Dendritic cell treated with granulocyte-macrophage colony-stimulating factor and Interleukin-4, amounts not matched to agents 40 ng/mL and 50 ng/mL, for 4 days (primary cell): ENCODE results near the gene GNB3.
"Not testable (repeated sequence)": the region's sequence is repeated elsewhere in the genome, so short reads cannot be mapped to it uniquely, and the experiment has no call there.

ENCODE experiments used
- H3K27ac Mint-ChIP-seq: one replicate; pipeline ENCODE4 v1.8.0; 2022; ENCODE audit warnings: mild to moderate bottlenecking, mixed read lengths
- H3K27me3 Mint-ChIP-seq: one replicate; pipeline ENCODE4 v1.8.0; 2022; ENCODE audit warnings: mild to moderate bottlenecking, mixed read lengths
- H3K36me3 Mint-ChIP-seq: one replicate; pipeline ENCODE4 v1.8.0; 2022; ENCODE audit warnings: low read depth, mixed read lengths
- H3K4me1 Mint-ChIP-seq: one replicate; pipeline ENCODE4 v1.8.0; 2022; ENCODE audit warnings: low read depth, mixed read lengths
- H3K4me3 Mint-ChIP-seq: one replicate; pipeline ENCODE4 v1.8.0; 2022; ENCODE audit warnings: mild to moderate bottlenecking, moderate library complexity, mixed read lengths
- H3K9me3 Mint-ChIP-seq: one replicate; pipeline ENCODE4 v1.8.0; 2022; ENCODE audit warnings: mixed read lengths
- intact Hi-C: fragments of 100-400 bp; cut with micrococcal nuclease; formaldehyde crosslinking; loops from one replicate; pipeline ENCODE4 v1.15.0; 2022

GNB3 gene

DNA sequence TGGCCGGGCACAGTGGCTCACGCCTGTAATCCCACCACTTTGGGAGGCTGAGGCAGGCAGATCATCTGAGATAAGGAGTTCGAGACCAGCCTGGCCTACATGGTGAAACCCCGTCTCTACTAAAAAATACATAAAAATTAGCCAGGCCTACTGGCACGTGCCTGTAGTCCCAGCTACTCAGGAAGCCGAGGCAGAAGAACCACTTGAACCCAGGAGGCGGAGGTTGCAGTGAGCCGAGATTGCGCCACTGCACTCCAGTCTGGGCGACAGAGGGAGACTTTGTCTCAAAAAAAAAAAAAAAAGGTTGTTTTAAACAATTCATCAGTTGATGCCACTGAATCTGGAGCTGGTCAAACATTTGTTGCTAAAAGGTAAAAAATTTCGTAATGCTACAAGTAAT lies 39.1 kb downstream of the GNB3 start:
- H3K27ac Mint-ChIP-seq, intact Hi-C loops, H3K9me3 Mint-ChIP-seq, H3K4me3 Mint-ChIP-seq, H3K27me3 Mint-ChIP-seq: not testable (repeated sequence)
- Mint-ChIP-seq H3K4me1 (peaks cover 10% of the 10 kb centered on the region), H3K36me3 (peaks cover 48% of the 10 kb centered on the region)

- Mint-ChIP-seq H3K27me3 (no peaks in the 10 kb centered on the region), H3K36me3 (peaks cover 32% of the 10 kb centered on the region), H3K27ac (no peak overlapping the region), H3K9me3 (no peaks in the 10 kb centered on the region), H3K4me1 (peaks cover 14% of the 10 kb centered on the region), H3K4me3 (no peak overlapping the region)
- intact Hi-C loops: no loop called here
Observed at GRCh38 chr12:6883252-6883651, 42.5 kb downstream of the GNB3 start.

DNA sequence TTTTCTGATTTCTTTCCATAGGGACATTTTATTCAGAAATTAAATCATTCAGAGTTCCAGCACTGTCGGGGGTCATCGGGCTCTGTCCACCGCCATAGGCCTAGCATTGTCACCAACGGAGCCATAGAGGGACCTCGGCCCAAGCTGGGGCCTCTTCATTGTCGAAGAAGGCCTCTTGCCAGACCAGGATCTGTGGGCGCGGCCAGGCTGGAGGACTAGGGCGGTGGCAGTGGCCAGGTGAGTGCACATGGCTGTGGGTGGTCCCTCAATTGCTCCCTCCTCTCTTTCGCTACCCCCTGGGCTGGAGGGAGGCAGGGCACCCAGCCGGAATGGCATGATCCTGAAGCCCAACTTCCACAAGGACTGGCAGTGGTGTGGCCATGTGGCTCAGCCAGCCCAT lies 43.0 kb downstream of the GNB3 start:
- no peak overlapping the region for H3K4me3 Mint-ChIP-seq
- peaks cover 32% of the 10 kb centered on the region for H3K36me3 Mint-ChIP-seq
- no peak overlapping the region for H3K27ac Mint-ChIP-seq
- intact Hi-C loops: no loop called here
- no peaks in the 10 kb centered on the region for H3K27me3 Mint-ChIP-seq
- H3K9me3 Mint-ChIP-seq: no peaks in the 10 kb centered on the region
- H3K4me1 Mint-ChIP-seq: peaks cover 14% of the 10 kb centered on the region

GRCh38 chr12:6884539-6884938 lies 43.8 kb downstream of the GNB3 start:
- no peaks in the 10 kb centered on the region for H3K9me3 Mint-ChIP-seq
- no peaks in the 10 kb centered on the region for H3K27me3 Mint-ChIP-seq
- peaks cover 32% of the 10 kb centered on the region for H3K36me3 Mint-ChIP-seq
- no peak overlapping the region for H3K4me3 Mint-ChIP-seq
- H3K27ac Mint-ChIP-seq: no peak overlapping the region
- intact Hi-C loops: no loop called here
- H3K4me1 Mint-ChIP-seq: peaks cover 12% of the 10 kb centered on the region

DNA sequence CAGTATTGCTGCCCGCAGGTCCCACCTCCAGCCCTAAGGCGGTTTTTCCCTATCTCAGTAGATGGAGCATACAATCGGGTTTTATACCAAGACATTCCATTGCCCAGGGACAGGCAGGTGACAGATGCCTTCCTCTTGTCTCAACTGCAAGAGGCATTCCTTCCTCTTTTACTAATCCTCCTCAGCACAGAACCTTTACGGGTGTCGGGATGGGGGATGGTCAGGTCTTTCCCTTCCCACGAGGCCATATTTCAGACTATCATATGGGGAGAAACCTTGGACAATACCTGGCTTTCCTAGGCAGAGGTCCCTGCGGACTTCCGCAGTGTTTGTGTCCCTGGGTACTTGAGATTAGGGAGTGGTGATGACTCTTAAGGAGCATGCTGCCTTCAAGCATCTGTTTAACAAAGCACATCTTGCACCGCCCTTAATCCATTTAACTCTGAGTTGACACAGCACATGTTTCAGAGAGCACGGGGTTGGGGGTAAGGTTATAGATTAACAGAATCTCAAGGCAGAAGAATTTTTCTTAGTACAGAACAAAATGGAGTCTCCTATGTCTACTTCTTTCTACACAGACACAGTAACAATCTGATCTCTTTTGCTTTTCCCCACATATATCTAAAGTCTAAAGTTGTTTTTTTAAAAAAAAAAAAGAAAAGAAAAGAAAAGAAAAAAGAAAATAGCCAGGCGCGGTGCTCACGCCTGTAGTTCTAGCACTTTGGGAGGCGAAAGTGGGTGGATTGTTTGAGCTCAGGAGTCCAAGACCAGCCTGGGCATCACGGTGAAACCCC lies 45.7 kb downstream of the GNB3 start:
- Mint-ChIP-seq H3K4me1 (peaks cover 21% of the 10 kb centered on the region), H3K36me3 (peaks cover 32% of the 10 kb centered on the region), H3K27ac (peak overlapping the region; percentile 68)
- H3K9me3 Mint-ChIP-seq, H3K27me3 Mint-ChIP-seq, intact Hi-C loops, H3K4me3 Mint-ChIP-seq: not testable (repeated sequence)

- Mint-ChIP-seq H3K4me3 (no peak overlapping the region), H3K27me3 (no peaks in the 10 kb centered on the region), H3K4me1 (peaks cover 26% of the 10 kb centered on the region), H3K27ac (peak overlapping the region; percentile 68), H3K9me3 (no peaks in the 10 kb centered on the region), H3K36me3 (peaks cover 27% of the 10 kb centered on the region)
- intact Hi-C loops: no loop called here
Observed at GRCh38 chr12:6887460-6887859, 46.7 kb downstream of the GNB3 start.

DNA sequence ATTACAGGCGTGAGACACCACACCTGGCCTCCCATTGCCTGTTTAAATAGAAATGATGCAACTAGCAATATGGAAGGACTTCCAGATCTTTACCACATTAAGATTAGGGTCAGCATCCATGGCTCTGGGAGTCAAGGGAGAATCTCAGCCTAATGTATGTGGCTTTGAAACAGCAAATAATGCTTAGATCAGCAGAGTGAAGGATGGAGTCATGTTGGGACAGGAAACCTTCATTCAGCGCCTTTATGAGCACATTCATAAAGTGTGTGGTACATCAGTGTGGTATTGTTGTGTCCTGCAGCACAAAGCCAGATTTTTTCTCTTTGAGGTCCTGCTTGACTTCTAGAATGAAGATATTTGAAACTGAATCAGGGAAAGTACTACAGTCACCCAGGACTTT lies 47.6 kb downstream of the GNB3 start:
- no peak overlapping the region for H3K4me3 Mint-ChIP-seq
- peaks cover 26% of the 10 kb centered on the region for H3K4me1 Mint-ChIP-seq
- H3K27ac Mint-ChIP-seq: no peak overlapping the region
- intact Hi-C loops: no loop called here
- H3K36me3 Mint-ChIP-seq: peaks cover 18% of the 10 kb centered on the region
- no peaks in the 10 kb centered on the region for H3K27me3 Mint-ChIP-seq
- H3K9me3 Mint-ChIP-seq: no peaks in the 10 kb centered on the region

DNA sequence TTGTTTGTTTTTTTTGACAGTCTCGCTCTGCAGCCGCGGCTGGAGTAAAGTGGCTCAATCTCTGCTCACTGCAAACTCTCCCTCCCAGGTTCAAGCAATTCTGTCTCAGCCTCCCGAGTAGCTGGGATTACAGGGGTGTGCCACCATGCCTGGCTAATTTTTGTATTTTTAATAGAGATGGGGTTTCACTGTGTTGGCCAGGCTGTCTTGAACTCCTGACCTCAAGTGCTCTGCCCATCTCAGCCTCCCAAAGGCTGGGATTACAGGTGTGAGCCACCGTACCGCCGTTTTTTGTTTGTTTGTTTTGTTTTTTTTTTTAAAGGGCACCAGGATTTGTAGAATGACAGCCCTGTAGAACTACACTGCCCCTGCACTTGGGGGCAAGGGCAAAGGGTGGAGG lies 48.1 kb downstream of the GNB3 start:
- intact Hi-C loops, H3K4me3 Mint-ChIP-seq, H3K27ac Mint-ChIP-seq, H3K9me3 Mint-ChIP-seq, H3K27me3 Mint-ChIP-seq: not testable (repeated sequence)
- peaks cover 26% of the 10 kb centered on the region for H3K4me1 Mint-ChIP-seq
- H3K36me3 Mint-ChIP-seq: peaks cover 14% of the 10 kb centered on the region

DNA sequence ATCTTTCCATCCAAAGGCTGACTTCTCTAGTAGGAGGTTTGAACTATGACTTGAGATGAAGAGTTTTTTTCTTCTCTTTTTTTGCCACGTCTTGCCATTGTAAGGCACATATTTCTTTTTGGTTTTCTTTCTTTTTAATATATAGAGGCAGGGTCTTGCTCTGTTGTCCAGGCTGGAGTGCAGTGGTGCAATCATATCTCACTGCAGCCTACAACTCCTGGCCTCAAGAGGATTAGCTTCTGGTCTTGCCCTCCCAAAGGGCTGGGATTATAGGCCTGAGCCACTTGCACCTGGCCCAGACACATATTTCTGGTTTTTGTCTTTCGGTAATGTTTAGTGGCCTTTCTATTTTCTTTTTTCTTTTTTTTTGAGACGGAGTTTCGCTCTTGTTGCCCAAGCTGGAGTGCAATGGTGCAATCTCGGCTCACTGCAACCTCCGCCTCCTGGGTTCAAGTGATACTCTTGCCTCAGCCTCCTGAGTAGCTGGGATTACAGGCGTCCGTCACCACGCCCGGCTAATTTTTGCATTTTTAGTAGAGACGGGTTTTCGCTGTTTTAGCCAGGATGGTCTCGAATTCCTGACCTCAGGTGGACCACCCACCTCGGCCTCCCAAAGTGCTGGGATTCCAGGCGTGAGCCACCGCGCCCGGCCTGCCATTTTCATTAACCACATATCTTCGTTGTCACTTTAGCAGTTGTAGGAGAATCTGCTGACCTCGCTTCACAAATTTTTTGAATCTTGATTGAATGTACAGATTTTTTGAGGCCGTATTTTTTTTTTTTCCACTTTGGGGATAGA lies 49.2 kb downstream of the GNB3 start:
- H3K27me3 Mint-ChIP-seq, intact Hi-C loops, H3K4me3 Mint-ChIP-seq, H3K36me3 Mint-ChIP-seq, H3K9me3 Mint-ChIP-seq: not testable (repeated sequence)
- peak overlapping the region; percentile 93 for H3K27ac Mint-ChIP-seq
- H3K4me1 Mint-ChIP-seq: peaks cover 37% of the 10 kb centered on the region

DNA sequence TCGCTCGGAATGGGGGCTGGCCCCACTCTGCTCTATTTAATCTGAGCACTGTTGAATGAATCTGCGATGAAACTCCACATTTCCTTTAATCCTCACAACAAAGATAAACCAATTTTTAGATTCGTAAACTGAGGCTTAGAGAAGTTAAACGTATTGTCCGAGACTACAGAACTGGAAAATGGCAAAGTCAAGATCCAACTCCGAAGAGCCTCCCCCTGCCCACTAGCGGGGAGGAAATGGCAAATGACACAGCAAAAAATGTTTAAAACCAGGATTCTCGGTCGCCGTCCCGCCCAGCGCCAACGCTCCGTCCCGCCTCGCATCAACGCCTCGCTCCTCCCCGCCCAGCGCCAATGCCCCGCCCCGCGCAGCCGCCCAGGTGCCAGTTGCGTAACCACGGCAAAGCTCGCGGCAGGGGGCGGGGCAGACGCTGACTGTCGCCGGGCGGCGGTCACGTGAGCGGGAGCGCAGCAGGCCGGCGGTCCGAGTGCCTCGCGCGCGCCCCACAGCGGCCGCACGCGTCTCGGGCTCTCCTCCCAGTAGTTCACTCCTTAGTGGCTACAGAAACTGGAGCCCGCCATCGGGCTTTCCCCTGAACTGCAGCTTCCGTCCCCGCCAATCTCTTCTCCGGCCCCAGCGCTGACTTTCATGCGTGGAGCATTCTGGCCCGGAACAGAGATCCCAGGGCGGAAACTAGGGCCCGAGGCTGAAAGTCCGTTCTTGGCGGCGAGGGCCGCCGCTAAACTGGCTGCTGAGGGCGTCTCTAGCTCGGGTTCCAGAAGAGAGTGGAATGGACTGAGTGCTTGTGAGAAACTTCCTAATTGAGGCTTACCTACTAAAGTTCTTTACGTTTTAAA lies 50.3 kb downstream of the GNB3 start:
- Mint-ChIP-seq H3K36me3 (no peaks in the 10 kb centered on the region), H3K27me3 (no peaks in the 10 kb centered on the region), H3K9me3 (no peaks in the 10 kb centered on the region), H3K4me1 (peaks cover 33% of the 10 kb centered on the region), H3K4me3 (peak overlapping the region; percentile 71), H3K27ac (peak overlapping the region; percentile 93)
- intact Hi-C loops: loop anchor here (1.0 kb wide), 2 partner anchors 13 to 18 kb away; partner anchors contain the start of genes LRRC23 and SPSB2

DNA sequence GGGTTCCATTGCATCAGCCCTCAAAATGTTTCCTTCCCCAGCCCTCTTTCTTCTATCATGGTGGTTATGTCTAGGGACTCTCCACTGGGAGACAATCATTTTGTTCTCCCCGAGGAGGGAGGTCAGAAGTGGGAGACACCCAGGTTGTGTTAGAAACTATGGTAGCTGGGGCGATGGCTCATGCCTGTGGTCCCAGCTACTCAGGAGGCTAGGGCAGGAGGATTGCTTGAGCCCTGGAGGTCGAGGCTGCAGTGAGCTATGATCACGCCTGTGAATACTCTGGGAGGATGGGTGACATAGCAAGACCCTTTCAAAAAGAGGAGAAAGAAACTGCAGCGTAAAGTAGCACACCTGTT lies 50.9 kb downstream of the GNB3 start:
- Mint-ChIP-seq H3K9me3 (no peaks in the 10 kb centered on the region), H3K4me3 (peak overlapping the region; percentile 71), H3K27ac (peak overlapping the region; percentile 93), H3K4me1 (peaks cover 31% of the 10 kb centered on the region), H3K27me3 (no peaks in the 10 kb centered on the region), H3K36me3 (no peaks in the 10 kb centered on the region)
- intact Hi-C loops: loop anchor here (1.0 kb wide), 2 partner anchors 13 to 18 kb away; partner anchors contain the start of genes LRRC23 and SPSB2

DNA sequence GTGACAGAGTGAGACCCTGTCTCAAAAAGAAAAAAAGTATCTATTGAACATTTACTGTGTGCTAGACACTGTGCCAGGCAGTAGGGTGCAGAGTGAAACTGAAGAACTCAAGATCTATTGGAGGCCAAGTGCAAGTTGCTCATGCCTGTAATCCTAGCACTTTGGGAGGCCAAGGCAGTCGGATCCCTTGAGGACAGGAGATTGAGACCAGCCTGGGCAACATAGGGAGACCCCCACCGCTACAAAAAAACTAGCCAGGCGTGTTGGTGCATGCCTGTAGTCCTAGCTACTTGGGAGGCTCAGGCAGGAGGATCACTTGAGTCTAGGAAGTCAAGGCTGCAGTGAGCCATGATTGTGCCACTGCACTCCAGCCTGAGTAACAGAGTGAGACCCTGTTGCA lies 52.0 kb downstream of the GNB3 start:
- peaks cover 35% of the 10 kb centered on the region for H3K4me1 Mint-ChIP-seq
- H3K27ac Mint-ChIP-seq, H3K9me3 Mint-ChIP-seq, H3K27me3 Mint-ChIP-seq, H3K36me3 Mint-ChIP-seq, H3K4me3 Mint-ChIP-seq, intact Hi-C loops: not testable (repeated sequence)

GRCh38 chr12:6894321-6894720 lies 53.6 kb downstream of the GNB3 start:
- H3K36me3 Mint-ChIP-seq: no peaks in the 10 kb centered on the region
- H3K27ac Mint-ChIP-seq: peak overlapping the region; percentile 30
- no peaks in the 10 kb centered on the region for H3K27me3 Mint-ChIP-seq
- H3K9me3 Mint-ChIP-seq: no peaks in the 10 kb centered on the region
- no peak overlapping the region for H3K4me3 Mint-ChIP-seq
- intact Hi-C loops: no loop called here
- H3K4me1 Mint-ChIP-seq: peaks cover 37% of the 10 kb centered on the region
